HT1080 (cell line): Measurements from ENCODE around the gene CHL1. TPM values are rescaled to one million over a fixed set of nuclear protein-coding genes. Genes with fewer than 3 reads are reported as not detected.
"Not testable (repeated sequence)": the region's sequence is repeated elsewhere in the genome, so short reads cannot be mapped to it uniquely, and the experiment has no call there.

Source experiments
- DNase-seq: peaks from one replicate; pipeline ENCODE4 v3.0.0-alpha.2; 2015; ENCODE audit warnings: low read depth
- total RNA-seq: library from RNA; depleted of rRNA; stranded (reverse); fragments of >200 nt; shearing (Covaris generic); gene quantifications from 2 replicates; pipeline ENCODE4 v1.2.3, GENCODE V29; 2014

Gene CHL1
- total RNA-seq, 1 experiment from 2014 or later = not detected

- no peak for DNase-seq
Measured at GRCh38 chr3:335240-335639, 138.7 kb downstream of the CHL1 start.

GRCh38 chr3:339351-339750, 142.8 kb downstream of the CHL1 start:
- no peak for DNase-seq

- no peak for DNase-seq
Measured at GRCh38 chr3:341998-342397, 145.4 kb downstream of the CHL1 start.

GRCh38 chr3:346186-346585, 149.6 kb downstream of the CHL1 start:
- DNase-seq = no peak

- no peak for DNase-seq
Measured at GRCh38 chr3:347581-347980, 151.0 kb downstream of the CHL1 start.

- DNase-seq = no peak
Measured at GRCh38 chr3:350871-351371, 154.4 kb downstream of the CHL1 start.

- DNase-seq = no peak
Measured at GRCh38 chr3:352599-352998, 156.0 kb downstream of the CHL1 start.

- no peak for DNase-seq
Measured at GRCh38 chr3:353191-353739, 156.7 kb downstream of the CHL1 start.

GRCh38 chr3:354432-354831, 157.9 kb downstream of the CHL1 start:
- DNase-seq = peak; percentile 60

GRCh38 chr3:355622-356021, 159.1 kb downstream of the CHL1 start:
- peak; percentile 39 for DNase-seq

GRCh38 chr3:356952-357351, 160.4 kb downstream of the CHL1 start:
- DNase-seq = no peak

- DNase-seq = no peak
Measured at GRCh38 chr3:359672-360071, 163.1 kb downstream of the CHL1 start.

GRCh38 chr3:362681-363338, 166.2 kb downstream of the CHL1 start:
- no peak for DNase-seq

GRCh38 chr3:364287-364686, 167.7 kb downstream of the CHL1 start:
- no peak for DNase-seq

GRCh38 chr3:365268-365667, 168.7 kb downstream of the CHL1 start:
- no peak for DNase-seq

GRCh38 chr3:366253-366652, 169.7 kb downstream of the CHL1 start:
- DNase-seq = not testable (repeated sequence)

- DNase-seq = no peak
Measured at GRCh38 chr3:373193-373779, 176.7 kb downstream of the CHL1 start.

GRCh38 chr3:374459-374858, 177.9 kb downstream of the CHL1 start:
- no peak for DNase-seq

- DNase-seq = peak; percentile 60
Measured at GRCh38 chr3:377158-377561, 180.6 kb downstream of the CHL1 start.

GRCh38 chr3:380801-381200, 184.2 kb downstream of the CHL1 start:
- no peak for DNase-seq

GRCh38 chr3:385151-385550, 188.6 kb downstream of the CHL1 start:
- DNase-seq = peak; percentile 57

GRCh38 chr3:394775-395174, 198.2 kb downstream of the CHL1 start:
- DNase-seq = no peak

- no peak for DNase-seq
Measured at GRCh38 chr3:396293-396692, 199.7 kb downstream of the CHL1 start.
